PC-3 (cell line): ENCODE data around the gene PABPN1L.

Experiments used
- CTCF ChIP-seq: fragments of 300-600 bp; sonication (generic); conservative IDR thresholded peaks from 2 replicates; pipeline ENCODE4 v1.5.1; 2017; ENCODE audit warnings: antibody characterized with exemption, low read depth, mild to moderate bottlenecking, low read length
- EZH2 ChIP-seq: fragments of 300-600 bp; sonication (generic); IDR thresholded peaks from one replicate; pipeline ENCODE4 v1.6.1; 2017; ENCODE audit warnings: antibody characterized with exemption, mild to moderate bottlenecking, low read length; ENCODE audit not compliant: unreplicated experiment
- EZH2phosphoT487 ChIP-seq: fragments of 300-600 bp; sonication (generic); IDR thresholded peaks from 2 replicates; pipeline ENCODE4 v1.6.1; 2018; ENCODE audit warnings: mild to moderate bottlenecking, antibody characterized with exemption, low read length, borderline replicate concordance

GRCh38 chr16:88830783-88831182, 35.7 kb downstream of the PABPN1L start:
- TF ChIP-seq CTCF (no peak), EZH2 (no peak), EZH2phosphoT487 (no peak)
